ENCODE measurements around the gene AMOTL1. TPM values are rescaled to one million over a fixed set of nuclear protein-coding genes. Genes with fewer than 3 reads are reported as not detected.
A peak's percentile ranks its signal among the peaks of the same experiment; 100 is the strongest.

Gene AMOTL1
- total and polyA plus RNA-seq, 4 donors, result 7.4 to 68.5 (median 27.3) TPM

DNA sequence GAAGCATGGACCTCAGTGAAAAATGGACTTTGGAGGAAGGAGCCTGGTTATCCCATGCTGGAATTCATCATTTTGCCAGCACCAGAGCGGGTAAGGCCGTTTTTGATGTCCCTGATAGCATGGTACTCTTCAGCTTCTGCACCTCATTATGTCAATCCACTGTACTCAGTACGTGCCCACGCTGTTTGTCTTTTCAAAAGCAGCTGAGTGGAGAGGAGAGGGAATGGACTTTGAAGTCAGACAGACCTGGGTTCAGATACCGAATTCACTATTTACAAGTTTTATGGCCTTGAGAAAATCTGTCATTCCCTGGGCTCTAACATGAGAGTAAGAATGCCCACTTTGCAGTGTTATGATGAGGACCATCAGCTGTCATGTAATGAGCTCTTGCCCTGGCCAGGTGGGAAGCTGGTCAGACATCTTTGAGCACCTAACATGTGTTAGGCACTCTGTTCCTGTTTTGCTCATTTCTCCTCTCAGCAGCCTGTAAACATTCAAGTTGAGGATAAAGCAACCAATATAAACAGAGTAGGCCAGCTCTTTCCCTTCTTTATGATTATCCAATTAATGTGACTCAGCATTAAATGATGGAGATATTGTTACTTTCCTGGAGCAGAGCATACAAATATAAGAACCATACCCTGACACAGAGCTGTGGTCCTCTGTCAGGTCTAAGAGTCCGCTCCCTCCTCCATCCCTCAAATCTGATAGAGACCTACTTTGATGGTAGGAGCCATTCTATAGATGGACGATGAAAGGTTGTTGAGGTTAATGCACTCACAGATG lies 39.0 kb upstream of the AMOTL1 start:
- H3K9ac ChIP-seq (ENCODE audit: insufficient read depth in 1 of 2, low read length in 2 of 2), result no peak overlapping the region
- DNase-seq, result no peak
- no peak for ATAC-seq (ENCODE audit: insufficient read depth, low FRiP score)
- H3K36me3 ChIP-seq (ENCODE audit: control insufficient read depth in 4 of 4, insufficient read depth in 4 of 4, low read length in 4 of 4), result no peaks in the 10 kb centered on the region
- no peak overlapping the region for H3K4me3 ChIP-seq
- H3K27ac ChIP-seq (ENCODE audit: low read depth in 1 of 2, low read length in 1 of 2), result no peak overlapping the region
- peaks cover 0 to 2% (median 0%) of the 10 kb centered on the region in 3 donors for H3K27me3 ChIP-seq (ENCODE audit: control insufficient read depth in 3 of 3, insufficient read depth in 3 of 3, low read length in 2 of 3)
- TF ChIP-seq, protein P1, sequence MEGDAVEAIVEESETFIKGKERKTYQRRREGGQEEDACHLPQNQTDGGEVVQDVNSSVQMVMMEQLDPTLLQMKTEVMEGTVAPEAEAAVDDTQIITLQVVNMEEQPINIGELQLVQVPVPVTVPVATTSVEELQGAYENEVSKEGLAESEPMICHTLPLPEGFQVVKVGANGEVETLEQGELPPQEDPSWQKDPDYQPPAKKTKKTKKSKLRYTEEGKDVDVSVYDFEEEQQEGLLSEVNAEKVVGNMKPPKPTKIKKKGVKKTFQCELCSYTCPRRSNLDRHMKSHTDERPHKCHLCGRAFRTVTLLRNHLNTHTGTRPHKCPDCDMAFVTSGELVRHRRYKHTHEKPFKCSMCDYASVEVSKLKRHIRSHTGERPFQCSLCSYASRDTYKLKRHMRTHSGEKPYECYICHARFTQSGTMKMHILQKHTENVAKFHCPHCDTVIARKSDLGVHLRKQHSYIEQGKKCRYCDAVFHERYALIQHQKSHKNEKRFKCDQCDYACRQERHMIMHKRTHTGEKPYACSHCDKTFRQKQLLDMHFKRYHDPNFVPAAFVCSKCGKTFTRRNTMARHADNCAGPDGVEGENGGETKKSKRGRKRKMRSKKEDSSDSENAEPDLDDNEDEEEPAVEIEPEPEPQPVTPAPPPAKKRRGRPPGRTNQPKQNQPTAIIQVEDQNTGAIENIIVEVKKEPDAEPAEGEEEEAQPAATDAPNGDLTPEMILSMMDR (IDR thresholded peaks at IDR 0.05; ENCODE audit: control extremely low read depth, extremely low read depth), result no peak
- WGBS, 2 donors, result 91 to 93% methylated on average over 7 of the region's 7 CpGs
- peaks cover 0 to 4% (median 0%) of the 10 kb centered on the region in 5 donors for H3K4me1 ChIP-seq (ENCODE audit: control insufficient read depth in 5 of 5, insufficient read depth in 5 of 5, low read length in 5 of 5)
- no peaks in the 10 kb centered on the region for H3K9me3 ChIP-seq (ENCODE audit: control insufficient read depth in 4 of 4, insufficient read depth in 3 of 4, low read length in 3 of 4)

DNA sequence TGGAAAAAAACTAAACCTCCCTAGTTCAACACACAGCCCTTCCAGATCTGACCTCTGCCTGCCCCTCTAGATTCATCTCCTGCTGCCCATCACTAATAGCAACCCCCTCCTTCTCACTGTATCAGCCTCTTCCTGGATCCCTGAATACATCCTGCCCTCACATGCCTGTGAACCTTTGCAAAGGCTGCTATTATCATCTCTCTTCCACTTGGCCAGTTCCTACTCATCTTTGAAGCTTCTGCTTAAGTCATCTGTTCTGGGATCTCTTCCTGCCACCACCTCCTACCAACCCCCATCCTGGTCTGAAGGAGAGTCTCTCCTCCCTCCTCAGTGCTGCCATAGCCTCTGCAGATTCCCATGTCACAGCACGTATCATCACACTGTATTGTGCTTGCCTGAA lies 38.0 kb upstream of the AMOTL1 start:
- WGBS, 2 donors, result 86 to 92% methylated on average over 1 of the region's 1 CpG
- H3K36me3 ChIP-seq (ENCODE audit: control insufficient read depth in 4 of 4, insufficient read depth in 4 of 4, low read length in 4 of 4), result no peaks in the 10 kb centered on the region
- TF ChIP-seq, protein P1 (IDR thresholded peaks at IDR 0.05; ENCODE audit: control extremely low read depth, extremely low read depth), result no peak
- peaks cover 0 to 8% (median 0%) of the 10 kb centered on the region in 5 donors for H3K4me1 ChIP-seq (ENCODE audit: control insufficient read depth in 5 of 5, insufficient read depth in 5 of 5, low read length in 5 of 5)
- H3K27me3 ChIP-seq (ENCODE audit: control insufficient read depth in 3 of 3, insufficient read depth in 3 of 3, low read length in 2 of 3), result no peaks in the 10 kb centered on the region
- H3K27ac ChIP-seq (ENCODE audit: low read depth in 1 of 2, low read length in 1 of 2), result no peak overlapping the region
- ATAC-seq (ENCODE audit: insufficient read depth, low FRiP score) (no peak), DNase-seq (no peak)
- H3K4me3 ChIP-seq, result no peak overlapping the region
- H3K9me3 ChIP-seq (ENCODE audit: control insufficient read depth in 4 of 4, insufficient read depth in 3 of 4, low read length in 3 of 4), result no peaks in the 10 kb centered on the region
- H3K9ac ChIP-seq (ENCODE audit: insufficient read depth in 1 of 2, low read length in 2 of 2), result no peak overlapping the region

DNA sequence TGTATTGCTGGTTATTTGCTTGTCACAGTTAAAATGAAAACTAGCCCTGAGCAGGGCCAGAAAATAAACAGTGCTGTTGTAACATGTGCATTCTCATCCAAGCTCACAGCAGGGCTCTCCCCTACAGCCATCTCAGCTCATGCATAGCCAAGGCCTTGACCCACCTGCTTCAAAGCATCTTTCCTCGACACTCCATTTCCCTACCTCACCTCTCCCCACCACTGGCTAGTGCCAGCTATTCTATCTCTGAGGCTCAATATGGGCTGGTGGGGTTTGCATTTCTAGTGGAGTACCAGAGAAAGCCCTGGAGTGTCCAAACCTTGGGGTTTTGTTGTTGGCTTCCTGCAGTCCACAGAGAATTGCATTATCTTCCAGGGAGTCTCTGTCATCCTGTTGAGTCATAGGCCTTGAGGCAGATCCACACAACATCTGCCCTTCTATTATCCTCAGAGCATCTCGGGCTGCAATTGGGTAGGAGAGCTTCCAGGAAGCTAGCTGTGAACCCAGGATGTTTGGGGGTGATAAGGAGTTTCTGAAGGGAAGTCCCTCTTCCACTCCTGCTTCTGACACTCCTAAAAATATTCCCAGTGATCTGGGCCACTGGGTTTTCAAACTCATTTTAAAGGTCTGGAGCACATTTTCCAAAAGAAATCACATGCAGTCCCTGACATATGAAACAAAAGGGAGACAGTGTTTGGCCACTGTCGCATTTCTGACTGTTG lies 36.1 kb upstream of the AMOTL1 start:
- Histone ChIP-seq H3K9me3 (ENCODE audit: control insufficient read depth in 4 of 4, insufficient read depth in 3 of 4, low read length in 3 of 4) (no peaks in the 10 kb centered on the region), H3K27me3 (ENCODE audit: control insufficient read depth in 3 of 3, insufficient read depth in 3 of 3, low read length in 2 of 3) (no peaks in the 10 kb centered on the region), H3K4me1 (ENCODE audit: control insufficient read depth in 5 of 5, insufficient read depth in 5 of 5, low read length in 5 of 5) (peaks cover 0 to 8% (median 0%) of the 10 kb centered on the region in 5 donors), H3K36me3 (ENCODE audit: control insufficient read depth in 4 of 4, insufficient read depth in 4 of 4, low read length in 4 of 4) (no peaks in the 10 kb centered on the region), H3K9ac (ENCODE audit: insufficient read depth in 1 of 2, low read length in 2 of 2) (no peak overlapping the region), H3K4me3 (no peak overlapping the region), H3K27ac (ENCODE audit: low read depth in 1 of 2, low read length in 1 of 2) (peak overlapping the region; percentile 10 to 88)
- ATAC-seq (ENCODE audit: insufficient read depth, low FRiP score) (no peak), DNase-seq (no peak)
- WGBS, 2 donors, result 67 to 74% methylated on average over 3 of the region's 3 CpGs
- TF ChIP-seq, protein P1 (IDR thresholded peaks at IDR 0.05; ENCODE audit: control extremely low read depth, extremely low read depth), result no peak
